Keratinocyte (primary cell): ENCODE measurements around the gene IFT81. TPM values are rescaled to one million over a fixed set of nuclear protein-coding genes. Genes with fewer than 3 reads are reported as not detected.

ENCODE experiments used
- DNase-seq: peaks from one replicate; pipeline ENCODE4 v3.0.0-alpha.2; 2011; ENCODE audit warnings: low read depth, missing footprints, low spot score
- FAIRE-seq: peaks from 2 replicates; lab custom pipeline; 2011; peaks lifted over from hg19 to GRCh38; lab: Jason Lieb, UNC
- H2AFZ ChIP-seq: 2 replicates; pipeline ENCODE4 v1.6.0; 2012; ENCODE audit warnings: low read length, control low read depth, inconsistent platforms; ENCODE audit not compliant: control insufficient read depth
- H3K27ac ChIP-seq: 2 replicates; pipeline ENCODE4 v1.5.1; 2011; ENCODE audit warnings: low read length; ENCODE audit not compliant: control insufficient read depth, insufficient read depth
- H3K27me3 ChIP-seq: 3 replicates; pipeline ENCODE4 v1.6.0; 2011; ENCODE audit warnings: low read length; ENCODE audit not compliant: control insufficient read depth, insufficient read depth; ENCODE audit errors: extremely low read depth
- H3K36me3 ChIP-seq, 2 experiments: 2 replicates in 1 of 2; 3 replicates in 1 of 2; pipeline ENCODE4 v1.5.1; 2011; ENCODE audit warnings: low read length in 2 of 2, mild to moderate bottlenecking in 1 of 2; ENCODE audit not compliant: control insufficient read depth in 2 of 2, insufficient read depth in 2 of 2; ENCODE audit errors: extremely low read depth in 1 of 2
- H3K4me1 ChIP-seq: 3 replicates; pipeline ENCODE4 v1.5.1; 2011; ENCODE audit warnings: low read length; ENCODE audit not compliant: control insufficient read depth, insufficient read depth; ENCODE audit errors: extremely low read depth
- H3K4me2 ChIP-seq: 3 replicates; pipeline ENCODE4 v1.6.0; 2011; ENCODE audit warnings: low read depth, low read length; ENCODE audit not compliant: control insufficient read depth, insufficient read depth; ENCODE audit errors: extremely low read depth
- H3K4me3 ChIP-seq, 3 experiments: fragments of 200-600 bp in 1 of 3; sonication (generic) in 1 of 3; 2 replicates in 2 of 3; 3 replicates in 1 of 3; pipeline ENCODE4 v1.5.1; 2011 to 2016; ENCODE audit warnings: low read length in 3 of 3, mild to moderate bottlenecking in 3 of 3, control low read depth in 2 of 3, inconsistent platforms in 1 of 3, low read depth in 1 of 3, mixed read lengths in 1 of 3, mixed run types in 1 of 3, moderate library complexity in 1 of 3; ENCODE audit not compliant: control insufficient read depth in 2 of 3, insufficient read depth in 2 of 3; ENCODE audit errors: extremely low read depth in 1 of 3
- H3K79me2 ChIP-seq: 2 replicates; pipeline ENCODE4 v1.6.0; 2012; ENCODE audit warnings: low read length; ENCODE audit not compliant: control insufficient read depth, insufficient read depth
- H3K9ac ChIP-seq: 3 replicates; pipeline ENCODE4 v1.6.0; 2011; ENCODE audit warnings: low read length; ENCODE audit not compliant: control insufficient read depth, insufficient read depth; ENCODE audit errors: extremely low read depth
- H3K9me1 ChIP-seq: 3 replicates; pipeline ENCODE4 v1.6.0; 2011; ENCODE audit warnings: low read length; ENCODE audit not compliant: control insufficient read depth, insufficient read depth; ENCODE audit errors: extremely low read depth
- H3K9me3 ChIP-seq: 2 replicates; pipeline ENCODE4 v1.5.1; 2012; ENCODE audit warnings: low read depth, low read length; ENCODE audit not compliant: control insufficient read depth
- H4K20me1 ChIP-seq: 3 replicates; pipeline ENCODE4 v1.6.0; 2011; ENCODE audit warnings: low read length; ENCODE audit not compliant: control insufficient read depth, insufficient read depth; ENCODE audit errors: extremely low read depth
- EZH2 ChIP-seq: IDR thresholded peaks from one replicate; pipeline ENCODE4 v1.6.1; 2012; ENCODE audit warnings: inconsistent platforms, mild to moderate bottlenecking, low read length, moderate library complexity
- dilution Hi-C: fragments of 300-500 bp; cut with MboI; formaldehyde crosslinking; loops from one replicate; pipeline ENCODE4 v1.7.0; 2020; ENCODE audit warnings: low sequenced_read_pairs; ENCODE audit not compliant: extremely low pct_ligation_motif_present
- polyA plus RNA-seq, 5 experiments: library from polyadenylated mRNA; depleted of rRNA in 3 of 5; stranded (reverse) in 3 of 5; stranded (forward) in 1 of 5; unstranded in 1 of 5; fragments of >200 nt; gene quantifications; 1 replicate in 1 of 5; 2 replicates in 3 of 5; 3 replicates in 1 of 5; pipeline versions ENCODE4 v1.2.1 to v1.2.3, GENCODE V29; 2011 to 2012; ENCODE audit warnings: missing spikeins in 2 of 5, low read depth in 1 of 5, low replicate concordance in 1 of 5
- TF ChIP-seq, protein P1 (sequence below), 3 experiments: IDR thresholded peaks in 1 of 3; conservative IDR thresholded peaks in 1 of 3; optimal IDR thresholded peaks in 1 of 3; 2 replicates in 2 of 3; 3 replicates in 1 of 3; pipeline versions ENCODE3 to v1.5.1; 2011; ENCODE audit warnings: low read length in 3 of 3, mild to moderate bottlenecking in 3 of 3, moderate library complexity in 2 of 3, control low read depth in 1 of 3, inconsistent platforms in 1 of 3; ENCODE audit not compliant: insufficient read depth in 2 of 3; ENCODE audit errors: extremely low read depth in 1 of 3

IFT81 gene
- polyA plus RNA-seq, 1 donor (not counting 4 experiments of a cell fraction or from before 2014, with no cell fraction given): 8.9 TPM

DNA sequence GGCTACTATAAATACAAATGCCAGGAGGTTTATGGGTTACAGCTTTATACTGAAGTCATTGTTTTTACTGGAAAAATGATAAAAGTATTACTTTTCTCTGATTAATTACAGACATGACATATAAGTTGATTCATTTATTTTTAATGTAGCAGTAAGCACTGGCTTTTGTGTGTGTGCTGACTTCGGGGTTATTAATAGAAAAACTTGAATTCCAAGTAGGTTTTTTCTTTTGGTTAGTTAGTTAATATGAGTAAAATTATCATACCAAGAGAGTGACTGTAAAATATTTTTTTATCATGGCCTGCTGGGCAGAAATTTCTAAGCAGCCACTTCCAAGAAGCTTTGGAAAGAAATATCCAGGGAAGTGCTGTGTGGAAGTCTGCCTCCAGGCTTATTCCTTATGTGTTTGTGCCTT lies 56.4 kb downstream of the IFT81 start:
- H3K27ac ChIP-seq: no peak overlapping the region

DNA sequence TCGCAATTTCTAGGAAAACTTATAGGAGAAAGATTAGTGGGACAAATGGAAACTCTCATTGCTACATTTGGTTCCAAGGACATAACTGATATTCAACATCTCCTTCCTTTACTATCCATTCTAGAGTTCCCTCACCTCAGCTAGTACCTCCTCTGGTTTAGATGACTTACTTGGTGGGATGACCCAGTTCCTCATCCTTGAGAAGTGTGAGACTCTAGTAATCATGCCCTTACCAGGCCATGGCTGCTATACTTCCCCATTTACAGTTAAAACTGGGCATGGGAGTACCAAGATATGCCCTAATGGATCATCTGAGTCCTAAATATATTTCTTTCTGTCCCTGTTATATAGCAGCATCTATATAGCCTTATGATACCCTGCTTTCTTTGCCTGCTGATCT lies 58.1 kb downstream of the IFT81 start:
- H3K4me3 ChIP-seq: no peak overlapping the region
- no peaks in the 10 kb centered on the region for H3K79me2 ChIP-seq
- dilution Hi-C loops: no loop called here
- H3K36me3 ChIP-seq: no peaks in the 10 kb centered on the region
- H3K4me2 ChIP-seq: no peak overlapping the region
- TF ChIP-seq EZH2: no peak
- TF ChIP-seq, protein P1, sequence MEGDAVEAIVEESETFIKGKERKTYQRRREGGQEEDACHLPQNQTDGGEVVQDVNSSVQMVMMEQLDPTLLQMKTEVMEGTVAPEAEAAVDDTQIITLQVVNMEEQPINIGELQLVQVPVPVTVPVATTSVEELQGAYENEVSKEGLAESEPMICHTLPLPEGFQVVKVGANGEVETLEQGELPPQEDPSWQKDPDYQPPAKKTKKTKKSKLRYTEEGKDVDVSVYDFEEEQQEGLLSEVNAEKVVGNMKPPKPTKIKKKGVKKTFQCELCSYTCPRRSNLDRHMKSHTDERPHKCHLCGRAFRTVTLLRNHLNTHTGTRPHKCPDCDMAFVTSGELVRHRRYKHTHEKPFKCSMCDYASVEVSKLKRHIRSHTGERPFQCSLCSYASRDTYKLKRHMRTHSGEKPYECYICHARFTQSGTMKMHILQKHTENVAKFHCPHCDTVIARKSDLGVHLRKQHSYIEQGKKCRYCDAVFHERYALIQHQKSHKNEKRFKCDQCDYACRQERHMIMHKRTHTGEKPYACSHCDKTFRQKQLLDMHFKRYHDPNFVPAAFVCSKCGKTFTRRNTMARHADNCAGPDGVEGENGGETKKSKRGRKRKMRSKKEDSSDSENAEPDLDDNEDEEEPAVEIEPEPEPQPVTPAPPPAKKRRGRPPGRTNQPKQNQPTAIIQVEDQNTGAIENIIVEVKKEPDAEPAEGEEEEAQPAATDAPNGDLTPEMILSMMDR (optimal IDR thresholded peaks at IDR 0.05 in 1 of 3, IDR thresholded peaks at IDR 0.05 in 1 of 3, conservative IDR thresholded peaks at IDR 0.05 in 1 of 3; ENCODE audit: extremely low read depth in 1 of 3, insufficient read depth in 2 of 3, low read length in 3 of 3): no peak
- DNase-seq (no peak), FAIRE-seq (no peak)
- H4K20me1 ChIP-seq: no peaks in the 10 kb centered on the region
- H3K27ac ChIP-seq: no peak overlapping the region
- no peaks in the 10 kb centered on the region for H3K27me3 ChIP-seq
- H3K9me1 ChIP-seq: no peaks in the 10 kb centered on the region
- H3K4me1 ChIP-seq: peaks cover 3% of the 10 kb centered on the region
- no peak overlapping the region for H3K9ac ChIP-seq
- no peak overlapping the region for H2AFZ ChIP-seq
- H3K9me3 ChIP-seq: peaks cover 3% of the 10 kb centered on the region

More for the DNA sequence above, 56.4 kb downstream of the IFT81 start:
- Histone ChIP-seq H3K9me3 (no peaks in the 10 kb centered on the region), H3K4me2 (no peak overlapping the region), H3K9me1 (no peaks in the 10 kb centered on the region), H3K4me1 (peaks cover 3% of the 10 kb centered on the region), H3K27me3 (no peaks in the 10 kb centered on the region), H2AFZ (no peak overlapping the region), H3K36me3 (no peaks in the 10 kb centered on the region), H3K4me3 (no peak overlapping the region), H4K20me1 (no peaks in the 10 kb centered on the region), H3K9ac (no peak overlapping the region), H3K79me2 (no peaks in the 10 kb centered on the region)
- FAIRE-seq (no peak), DNase-seq (no peak)
- no peak for TF ChIP-seq EZH2
- TF ChIP-seq, protein P1 (optimal IDR thresholded peaks at IDR 0.05 in 1 of 3, IDR thresholded peaks at IDR 0.05 in 1 of 3, conservative IDR thresholded peaks at IDR 0.05 in 1 of 3; ENCODE audit: extremely low read depth in 1 of 3, insufficient read depth in 2 of 3, low read length in 3 of 3): no peak
- dilution Hi-C loops: no loop called here
